T-helper 22 cell (primary cell): ENCODE measurements around the gene SAPCD1.
"Not testable (repeated sequence)": the region's sequence is repeated elsewhere in the genome, so short reads cannot be mapped to it uniquely, and the experiment has no call there.

Experiments used
- DNase-seq: peaks from one replicate; pipeline ENCODE4 v3.0.0-alpha.2; 2020; ENCODE audit warnings: low read depth

Gene SAPCD1

GRCh38 chr6:31778999-31779885 lies 16.8 kb downstream of the SAPCD1 start:
- no peak for DNase-seq

- no peak for DNase-seq
These were observed 17.5 kb downstream of the SAPCD1 start for GRCh38 chr6:31779908-31780307.

GRCh38 chr6:31780507-31781243 lies 18.2 kb downstream of the SAPCD1 start:
- no peak for DNase-seq

GRCh38 chr6:31781244-31782125 lies 19.0 kb downstream of the SAPCD1 start:
- no peak for DNase-seq

DNA sequence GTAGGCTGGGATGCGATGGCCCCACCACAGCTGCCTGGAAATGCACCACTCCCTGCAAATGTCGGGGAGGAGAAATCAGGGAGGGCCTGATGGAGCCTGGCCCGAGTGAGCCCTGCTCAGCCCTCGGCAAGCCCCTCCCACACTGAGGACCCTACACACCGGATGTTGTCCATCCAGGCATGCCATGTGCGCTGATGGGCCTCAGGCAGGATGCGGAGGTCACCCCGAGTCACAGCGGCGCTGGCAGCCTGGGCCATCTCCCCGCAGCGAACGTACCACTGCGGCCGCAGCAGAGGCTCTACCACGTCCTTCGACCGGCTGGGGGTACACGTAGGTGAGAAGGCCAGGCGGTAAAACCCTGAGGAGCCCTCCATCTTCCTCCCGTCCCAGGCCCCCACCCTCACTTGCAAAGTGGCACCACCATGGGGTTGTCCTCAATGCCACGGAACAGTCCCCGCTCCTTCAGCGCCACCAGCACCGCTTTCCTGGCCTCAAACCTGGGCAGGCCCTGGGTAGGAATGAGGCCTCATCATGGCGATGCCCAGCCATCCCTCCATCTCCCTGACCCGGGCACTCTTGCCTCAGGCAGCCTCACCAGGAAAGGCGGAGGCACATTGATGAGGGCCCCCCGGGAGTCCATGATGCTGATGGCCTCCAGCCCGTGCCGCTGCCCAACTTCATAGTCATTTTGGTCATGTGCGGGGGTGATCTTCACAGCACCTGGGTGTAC lies 19.8 kb downstream of the SAPCD1 start:
- DNase-seq: no peak

GRCh38 chr6:31784098-31784925 lies 21.9 kb downstream of the SAPCD1 start:
- no peak for DNase-seq

GRCh38 chr6:31785475-31785874 lies 23.0 kb downstream of the SAPCD1 start:
- no peak for DNase-seq

DNA sequence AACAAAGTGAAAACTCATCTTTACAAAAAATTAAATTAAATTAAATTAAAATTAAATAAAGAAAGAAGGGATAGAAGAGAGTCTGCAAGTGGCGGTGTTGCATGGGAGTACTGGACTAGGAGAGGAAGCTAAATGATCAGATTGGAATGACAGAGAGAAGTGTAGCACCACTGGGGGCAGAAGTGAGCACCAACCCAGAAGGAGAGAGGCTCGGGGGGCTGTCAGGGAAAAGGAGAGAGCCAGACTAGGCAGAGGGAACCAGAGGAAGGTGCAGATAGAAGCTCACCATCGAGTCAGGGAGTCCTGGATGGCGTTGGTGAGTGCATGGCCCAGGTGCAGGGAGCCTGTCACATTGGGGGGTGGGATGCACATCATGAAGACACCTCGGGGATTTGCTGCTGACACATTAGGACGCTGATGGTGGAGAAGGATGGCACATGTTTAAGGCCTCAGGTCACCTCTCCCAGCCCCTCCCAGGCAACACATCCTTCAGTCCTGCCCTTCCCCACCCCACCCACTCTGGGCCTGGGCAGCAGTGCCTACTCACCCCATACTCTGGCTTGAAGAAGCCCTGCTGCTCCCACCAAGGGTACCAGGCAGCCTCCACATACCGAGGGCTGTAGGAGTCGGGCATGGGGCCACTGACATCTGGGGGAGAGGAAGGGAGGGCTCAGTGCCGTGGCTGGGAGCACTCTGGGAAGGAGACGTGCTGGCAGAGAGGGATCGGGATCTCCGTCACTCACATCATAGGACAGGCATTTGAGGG lies 29.1 kb downstream of the SAPCD1 start:
- no peak for DNase-seq

DNA sequence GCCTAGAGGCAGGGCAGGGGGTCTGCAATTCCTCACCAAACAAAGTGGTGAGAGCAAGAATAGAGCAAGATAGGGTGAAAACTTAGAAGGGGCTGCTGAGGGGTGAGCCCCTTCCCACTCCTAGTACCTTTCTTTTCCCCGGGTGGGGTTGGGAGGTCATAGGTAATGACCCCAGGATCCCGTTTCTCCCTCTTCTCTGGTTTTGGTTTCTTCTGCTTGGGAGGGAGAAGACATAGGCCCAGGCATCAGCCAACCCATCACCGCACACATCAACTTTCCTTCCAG lies 29.6 kb downstream of the SAPCD1 start:
- no peak for DNase-seq

- no peak for DNase-seq
These were observed 30.3 kb downstream of the SAPCD1 start for GRCh38 chr6:31792761-31793171.

- not testable (repeated sequence) for DNase-seq
These were observed 31.4 kb downstream of the SAPCD1 start for GRCh38 chr6:31793927-31794245.

- DNase-seq: no peak
These were observed 31.9 kb downstream of the SAPCD1 start for GRCh38 chr6:31794294-31794865.

DNA sequence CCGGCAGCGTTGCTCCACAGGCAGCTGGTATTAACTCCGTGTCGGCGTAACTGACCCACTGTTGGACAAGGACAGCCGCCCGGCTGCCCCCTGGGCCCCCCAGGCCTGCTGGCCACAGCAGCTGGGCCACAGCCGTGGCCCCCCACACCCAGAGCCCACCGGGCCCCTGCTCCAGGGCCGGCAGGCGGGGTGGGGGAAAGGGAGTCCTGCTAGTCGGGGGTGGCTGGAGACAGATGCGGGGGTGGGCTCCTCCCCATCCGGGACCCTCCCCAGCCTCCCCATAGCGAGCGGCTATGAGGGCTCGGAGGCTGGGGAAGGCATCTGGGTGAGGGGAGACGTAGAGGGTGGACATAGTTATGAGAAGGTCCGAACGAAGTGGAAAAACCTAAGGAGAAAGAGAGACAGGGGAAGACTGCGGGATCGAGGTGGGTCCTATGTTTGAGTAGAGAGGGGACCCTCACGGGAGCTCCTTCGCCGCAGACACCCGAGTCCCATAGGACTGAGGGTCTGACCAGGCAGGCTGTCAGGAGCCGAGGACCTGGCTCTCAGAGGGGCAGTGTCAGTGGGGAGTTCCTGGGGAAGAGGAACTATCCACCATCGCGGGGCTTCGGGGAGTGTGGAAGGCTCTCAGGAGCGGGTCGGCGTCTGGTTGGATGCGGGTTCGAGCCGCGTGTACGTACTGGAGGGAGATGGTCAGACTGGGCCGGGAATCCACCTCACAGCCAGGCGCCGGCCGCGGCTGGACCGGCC lies 32.6 kb downstream of the SAPCD1 start:
- no peak for DNase-seq

DNA sequence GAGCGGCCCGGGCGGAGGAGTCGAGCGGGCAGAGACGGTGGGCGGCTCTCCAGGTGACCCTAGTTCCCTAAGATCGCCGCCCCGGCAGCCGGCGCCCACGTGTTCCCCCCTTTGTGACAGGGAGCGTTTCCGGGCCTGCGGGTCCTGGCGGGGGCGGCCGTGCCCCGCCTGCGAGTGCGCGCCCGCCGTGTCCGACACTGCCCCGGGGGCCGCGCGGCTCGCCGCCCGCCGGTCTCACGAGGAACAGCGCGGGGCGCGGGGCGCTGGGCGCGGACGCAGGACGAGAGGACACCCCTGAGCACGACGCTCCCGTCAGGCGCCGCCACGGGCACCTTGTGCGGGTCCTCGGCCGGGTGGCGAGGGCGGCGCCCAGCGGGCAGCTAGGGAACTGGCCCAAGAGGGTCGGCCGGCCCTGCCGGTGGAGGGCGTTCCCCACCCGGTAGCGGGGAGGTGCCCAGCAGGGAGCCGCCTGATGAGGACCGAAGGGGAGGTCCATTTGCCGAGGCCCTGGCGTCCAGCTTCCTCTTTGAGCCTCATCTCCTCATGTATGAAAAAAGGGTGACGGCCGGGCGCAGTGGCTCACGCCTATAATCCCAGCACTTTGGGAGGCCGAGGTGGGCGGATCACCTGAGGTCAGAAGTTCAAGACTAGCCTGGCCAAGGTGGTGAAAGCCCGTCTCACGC lies 33.3 kb downstream of the SAPCD1 start, which contains the start of gene VARS1:
Gene VARS1 (minus strand): TSS at position 137 of the 683 bp plus-strand sequence. CDS start 535 bp downstream, outside the sequence.
- peak; percentile 68 for DNase-seq

DNA sequence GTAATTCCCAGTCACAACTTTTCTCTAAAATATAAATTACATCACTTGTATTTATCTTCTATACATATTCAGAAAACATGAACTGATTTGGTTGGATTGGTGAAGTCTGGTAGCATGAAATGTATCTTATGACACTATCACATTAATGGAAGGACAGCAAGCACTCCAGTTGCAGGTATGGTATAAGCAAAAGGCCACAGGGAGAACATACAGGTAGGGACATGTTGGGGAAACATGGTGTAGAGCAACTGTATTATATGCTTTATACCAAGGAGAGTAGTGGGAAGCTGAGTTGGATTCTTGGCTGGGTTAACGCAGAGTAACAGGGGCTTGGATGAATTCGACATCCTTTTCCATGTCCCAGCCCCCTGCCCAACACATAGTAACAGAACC lies 34.5 kb downstream of the SAPCD1 start:
- DNase-seq: no peak

GRCh38 chr6:31797588-31797987 lies 35.1 kb downstream of the SAPCD1 start:
- DNase-seq: no peak

DNA sequence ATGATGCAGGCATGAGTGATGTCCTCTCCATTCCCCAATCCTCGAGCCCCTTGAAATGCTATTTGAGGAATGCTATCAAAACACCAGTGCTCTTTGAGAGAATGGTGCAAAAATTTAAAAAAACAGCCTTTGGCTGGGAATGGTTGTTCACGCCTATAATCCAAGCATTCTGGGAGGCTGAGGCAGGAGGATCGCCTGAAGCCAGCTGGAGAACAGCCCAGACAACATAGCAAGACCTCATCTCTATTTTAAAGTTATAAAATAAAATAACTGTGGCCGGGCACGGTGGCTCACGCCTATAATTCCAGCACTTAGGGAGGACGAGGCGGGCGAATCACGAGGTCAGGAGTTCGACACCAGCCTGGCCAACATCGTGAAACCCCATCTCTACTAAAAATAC lies 37.3 kb downstream of the SAPCD1 start:
- no peak for DNase-seq
